B cell (primary cell): ENCODE measurements around the gene USF1. TPM values are rescaled to one million over a fixed set of nuclear protein-coding genes. Genes with fewer than 3 reads are reported as not detected.

ENCODE experiments used
- ATAC-seq: fragments of 200-7000 bp; cut with Tn5 transposase; one replicate; pipeline ENCODE4 v1.10.0; 2021; ENCODE audit warnings: low read depth, mild to moderate bottlenecking, moderate number of reproducible peaks, moderate library complexity
- CTCF ChIA-PET: fragments of 350-600 bp; sonication (Branson Sonifier 250); formaldehyde crosslinking; loops from one replicate; lab custom pipeline; 2021; ENCODE audit warnings: antibody characterized with exemption, inconsistent platforms; lab: Charles Lee
- POLR2A ChIA-PET: fragments of 350-600 bp; sonication (Branson Sonifier 250); formaldehyde crosslinking; loops from one replicate; lab custom pipeline; 2021; ENCODE audit warnings: antibody characterized with exemption; lab: Charles Lee
- DNase-seq: peaks from one replicate; pipeline ENCODE4 v3.0.0; 2013
- H2AFZ ChIP-seq: 2 replicates; pipeline ENCODE4 v1.6.1; 2012; ENCODE audit warnings: mild to moderate bottlenecking, low read depth, low read length; ENCODE audit not compliant: insufficient read depth, poor library complexity, severe bottlenecking
- H3K27ac ChIP-seq, 2 donors: 1 replicate in 1 of 2; 2 replicates in 1 of 2; pipeline ENCODE4 v1.5.1; 2012 to 2013; ENCODE audit warnings: low read length in 2 of 2, mild to moderate bottlenecking in 2 of 2, moderate library complexity in 1 of 2
- H3K27me3 ChIP-seq, 4 experiments: fragments of 200-600 bp in 1 of 4; sonication (generic) in 1 of 4; replicated peaks in 1 of 4; 1 replicate in 2 of 4; 2 replicates in 2 of 4; pipeline versions ENCODE4 v1.6.1 to v1.7.0; 2013 to 2016; ENCODE audit warnings: low read length in 3 of 4, mild to moderate bottlenecking in 2 of 4, mixed read lengths in 1 of 4, moderate library complexity in 1 of 4; ENCODE audit not compliant: insufficient read depth in 4 of 4, control insufficient read depth in 3 of 4; ENCODE audit errors: control extremely low read depth in 1 of 4
- H3K36me3 ChIP-seq, 2 experiments: replicated peaks in 1 of 2; 1 replicate in 1 of 2; 2 replicates in 1 of 2; pipeline versions ENCODE4 v1.6.1 to v1.7.1; 2013; ENCODE audit warnings: low read length in 1 of 2; ENCODE audit not compliant: insufficient read depth in 2 of 2, control insufficient read depth in 1 of 2; ENCODE audit errors: control extremely low read depth in 1 of 2, extremely low read depth in 1 of 2
- H3K4me1 ChIP-seq, 2 donors: fragments of 200-600 bp in 1 of 2; sonication (generic) in 1 of 2; 1 replicate in 1 of 2; 2 replicates in 1 of 2; pipeline versions ENCODE4 v1.5.1 to v1.6.1; 2013 to 2017; ENCODE audit warnings: low read length in 2 of 2; ENCODE audit not compliant: control insufficient read depth in 2 of 2, insufficient read depth in 2 of 2
- H3K4me2 ChIP-seq: replicated peaks from 2 replicates; pipeline ENCODE3; 2012; ENCODE audit warnings: mild to moderate bottlenecking, low read depth, low read length; ENCODE audit not compliant: poor library complexity, severe bottlenecking
- H3K4me3 ChIP-seq, 5 experiments: fragments of 200-600 bp in 1 of 5; sonication (generic) in 1 of 5; 1 replicate in 3 of 5; 2 replicates in 2 of 5; pipeline versions ENCODE4 v1.5.1 to v1.7.0; 2011 to 2016; ENCODE audit warnings: low read length in 4 of 5, mild to moderate bottlenecking in 4 of 5, low read depth in 2 of 5, control low read depth in 1 of 5, moderate library complexity in 1 of 5; ENCODE audit not compliant: insufficient read depth in 1 of 5; ENCODE audit errors: control extremely low read depth in 1 of 5, extremely low read depth in 1 of 5
- H3K79me2 ChIP-seq: fragments of 200-600 bp; sonication (generic); one replicate; pipeline ENCODE4 v1.6.0; 2016; ENCODE audit warnings: low read length; ENCODE audit not compliant: control insufficient read depth, insufficient read depth
- H3K9ac ChIP-seq: fragments of 200-600 bp; sonication (generic); 2 replicates; pipeline ENCODE4 v1.6.1; 2017; ENCODE audit warnings: mild to moderate bottlenecking, low read length, moderate library complexity
- H3K9me3 ChIP-seq, 3 donors: one replicate each; pipeline versions ENCODE4 v1.6.1 to v1.7.1; 2013; ENCODE audit warnings: low read length in 2 of 3; ENCODE audit not compliant: control insufficient read depth in 2 of 3, insufficient read depth in 1 of 3; ENCODE audit errors: control extremely low read depth in 1 of 3
- H4K20me1 ChIP-seq: 2 replicates; pipeline ENCODE4 v1.6.0; 2012; ENCODE audit warnings: mild to moderate bottlenecking, low read length; ENCODE audit not compliant: insufficient read depth, control insufficient read depth, poor library complexity, severe bottlenecking
- H3K27ac Mint-ChIP-seq: one replicate; pipeline ENCODE4 v1.8.0; 2021; ENCODE audit warnings: mixed read lengths
- H3K27me3 Mint-ChIP-seq: one replicate; pipeline ENCODE4 v1.8.0; 2021; ENCODE audit warnings: mixed read lengths
- H3K4me1 Mint-ChIP-seq: one replicate; pipeline ENCODE4 v1.8.0; 2021; ENCODE audit warnings: mixed read lengths
- H3K4me3 Mint-ChIP-seq: one replicate; pipeline ENCODE4 v1.8.0; 2021; ENCODE audit warnings: mixed read lengths
- H3K9me3 Mint-ChIP-seq: one replicate; pipeline ENCODE4 v1.8.0; 2022; ENCODE audit warnings: mixed read lengths; ENCODE audit not compliant: insufficient read depth
- EZH2 ChIP-seq: IDR thresholded peaks from 2 replicates; pipeline ENCODE4 v1.6.1; 2012; ENCODE audit warnings: borderline replicate concordance, low read depth, mild to moderate bottlenecking, moderate library complexity, low read length; ENCODE audit not compliant: insufficient read depth, poor library complexity, severe bottlenecking
- WGBS: methylation state at CpG from one replicate; pipeline ENCODE4 v1.1.5; 2013; ENCODE audit warnings: missing lambda C conversion rate; ENCODE audit not compliant: insufficient coverage; 5-methylcytosine and 5-hydroxymethylcytosine counted together
- intact Hi-C: fragments of 100-400 bp; cut with micrococcal nuclease; formaldehyde crosslinking; loops from one replicate; pipeline ENCODE4 v1.10.0; 2022
- polyA plus RNA-seq: library from polyadenylated mRNA; depleted of rRNA; stranded (reverse); fragments of >200 nt; gene quantifications from 2 replicates; pipeline ENCODE4 v1.2.3, GENCODE V29; 2012
- total RNA-seq, 2 donors: library from RNA; stranded (reverse); fragments of 120-200 nt in 1 of 2; gene quantifications; 1 replicate in 1 of 2; 2 replicates in 1 of 2; pipeline versions ENCODE4 v1.2.3 to v1.2.4, GENCODE V29; 2013 to 2022
- TF ChIP-seq, protein P1 (sequence below): fragments of 200-600 bp; IDR thresholded peaks from one replicate; pipeline ENCODE4 v1.8.0; 2022; ENCODE audit warnings: antibody characterized with exemption, mild to moderate bottlenecking

Gene USF1
- total and polyA plus RNA-seq, 2 donors (not counting 1 experiment from before 2014, with no cell fraction given) = 192 to 249 TPM

DNA sequence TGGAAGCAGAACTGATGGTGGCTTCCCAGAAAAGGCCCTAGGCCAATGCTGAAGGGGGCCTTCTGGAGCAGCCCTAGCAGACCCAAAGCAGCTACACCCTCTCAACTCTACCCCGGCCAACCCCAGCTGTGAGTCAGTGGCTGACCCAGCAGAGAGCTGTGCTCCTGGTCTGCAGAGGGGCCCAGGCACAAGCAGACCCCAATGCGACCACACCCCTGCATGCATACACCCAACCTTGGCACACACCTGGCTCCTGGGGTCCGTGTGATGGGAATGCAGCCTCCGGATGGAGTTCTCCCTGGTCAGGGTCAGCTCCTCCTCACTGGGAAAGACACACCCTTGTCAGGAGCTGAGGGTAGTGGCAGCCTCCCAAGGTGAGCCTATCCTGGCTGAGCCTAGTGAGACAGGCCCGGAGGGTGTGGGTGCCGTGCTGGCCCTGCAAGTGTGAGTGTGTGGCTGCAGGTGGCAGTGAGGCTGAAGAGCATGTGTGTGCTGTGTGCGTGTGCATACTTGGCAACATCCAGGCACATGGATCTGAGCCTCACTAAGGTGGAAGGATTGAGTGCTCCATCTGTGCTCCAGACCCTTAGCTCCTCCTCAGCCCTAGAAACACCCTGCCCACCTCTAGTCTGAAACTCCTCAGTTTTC is 27.8 kb upstream of the USF1 start:
- ChIA-PET POLR2A (no interaction called here), CTCF (interaction anchor here (1.0 to 8.9 kb wide), 3 partner anchors 24 to 76 kb away, joined by 3 to 142 read pairs (median 82); partner anchors contain the start of genes DEDD and KLHDC9)

More for the DNA sequence above, 27.8 kb upstream of the USF1 start:
- Histone ChIP-seq H3K4me3 (no peak overlapping the region), H3K4me1 (peaks cover 8 to 22% of the 10 kb centered on the region in 2 donors), H3K79me2 (peaks cover 36% of the 10 kb centered on the region), H3K27ac (no peak overlapping the region), H3K9ac (no peak overlapping the region), H3K27me3 (no peaks in the 10 kb centered on the region), H4K20me1 (no peaks in the 10 kb centered on the region), H3K4me2 (no peak overlapping the region), H3K9me3 (no peaks in the 10 kb centered on the region), H3K36me3 (no peaks in the 10 kb centered on the region), H2AFZ (no peak overlapping the region)
- Mint-ChIP-seq H3K4me1 (peaks cover 22% of the 10 kb centered on the region), H3K27me3 (no peaks in the 10 kb centered on the region), H3K9me3 (no peaks in the 10 kb centered on the region), H3K4me3 (no peak overlapping the region), H3K27ac (no peak overlapping the region)
- intact Hi-C loops = no loop called here
- ATAC-seq (no peak), DNase-seq (no peak)
- TF ChIP-seq, protein P1, sequence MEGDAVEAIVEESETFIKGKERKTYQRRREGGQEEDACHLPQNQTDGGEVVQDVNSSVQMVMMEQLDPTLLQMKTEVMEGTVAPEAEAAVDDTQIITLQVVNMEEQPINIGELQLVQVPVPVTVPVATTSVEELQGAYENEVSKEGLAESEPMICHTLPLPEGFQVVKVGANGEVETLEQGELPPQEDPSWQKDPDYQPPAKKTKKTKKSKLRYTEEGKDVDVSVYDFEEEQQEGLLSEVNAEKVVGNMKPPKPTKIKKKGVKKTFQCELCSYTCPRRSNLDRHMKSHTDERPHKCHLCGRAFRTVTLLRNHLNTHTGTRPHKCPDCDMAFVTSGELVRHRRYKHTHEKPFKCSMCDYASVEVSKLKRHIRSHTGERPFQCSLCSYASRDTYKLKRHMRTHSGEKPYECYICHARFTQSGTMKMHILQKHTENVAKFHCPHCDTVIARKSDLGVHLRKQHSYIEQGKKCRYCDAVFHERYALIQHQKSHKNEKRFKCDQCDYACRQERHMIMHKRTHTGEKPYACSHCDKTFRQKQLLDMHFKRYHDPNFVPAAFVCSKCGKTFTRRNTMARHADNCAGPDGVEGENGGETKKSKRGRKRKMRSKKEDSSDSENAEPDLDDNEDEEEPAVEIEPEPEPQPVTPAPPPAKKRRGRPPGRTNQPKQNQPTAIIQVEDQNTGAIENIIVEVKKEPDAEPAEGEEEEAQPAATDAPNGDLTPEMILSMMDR = no peak
- TF ChIP-seq EZH2 = no peak
- 98% methylated on average over 6 of the region's 7 CpGs for WGBS
